ENCODE results near the gene CD84. TPM values are rescaled to one million over a fixed set of nuclear protein-coding genes. Genes with fewer than 3 reads are reported as not detected.
"Not testable (repeated sequence)": the region's sequence is repeated elsewhere in the genome, so short reads cannot be mapped to it uniquely, and the experiment has no call there.

CD84 gene, protein sequence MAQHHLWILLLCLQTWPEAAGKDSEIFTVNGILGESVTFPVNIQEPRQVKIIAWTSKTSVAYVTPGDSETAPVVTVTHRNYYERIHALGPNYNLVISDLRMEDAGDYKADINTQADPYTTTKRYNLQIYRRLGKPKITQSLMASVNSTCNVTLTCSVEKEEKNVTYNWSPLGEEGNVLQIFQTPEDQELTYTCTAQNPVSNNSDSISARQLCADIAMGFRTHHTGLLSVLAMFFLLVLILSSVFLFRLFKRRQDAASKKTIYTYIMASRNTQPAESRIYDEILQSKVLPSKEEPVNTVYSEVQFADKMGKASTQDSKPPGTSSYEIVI
- total RNA-seq (2014; rRNA removed; shearing (Covaris generic)), result not detected in 2 replicates

DNA sequence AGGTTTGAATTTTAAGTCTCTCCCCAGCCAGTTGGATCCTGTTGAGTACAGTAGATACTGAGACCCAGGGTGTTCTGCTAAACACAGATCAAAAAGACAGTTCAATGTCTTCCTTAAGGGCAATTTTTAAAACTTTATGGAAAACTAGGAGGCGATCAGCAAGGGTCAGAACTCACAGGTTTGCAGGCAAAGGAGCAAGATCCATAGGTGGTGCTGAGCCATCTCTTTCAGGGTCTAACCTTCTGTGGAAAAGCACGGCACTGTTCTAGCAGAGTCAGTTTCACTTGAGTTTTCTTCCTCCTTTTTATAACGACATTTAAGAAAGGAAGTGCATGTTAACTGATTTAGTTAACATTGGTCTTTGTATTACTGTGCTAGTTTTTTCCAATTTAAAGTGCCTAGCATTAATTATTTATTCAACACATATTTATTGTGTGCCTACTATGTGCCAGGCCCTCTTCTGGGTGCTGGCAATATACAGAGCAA lies at the start of gene CD84:
Gene CD84, minus strand, starts transcription at position 281 of the 486 bp plus-strand sequence. Its CDS starts 59 bp downstream, at position 222.
- H3K27ac ChIP-seq, result no peak within 1 kb of the TSS
- no peaks in the 10 kb centered on the region for H3K4me1 ChIP-seq (replicated peaks)
- H3K36me3 ChIP-seq, result no peaks in the 10 kb centered on the region
- no peaks in the 10 kb centered on the region for H3K9me3 ChIP-seq (replicated peaks)
- no peak within 1 kb of the TSS for H3K4me3 ChIP-seq
- H3K27me3 ChIP-seq (replicated peaks), result no peaks in the 10 kb centered on the region
- DNase-seq (ENCODE audit: low read depth in 1 of 2, low spot score in 2 of 2), result no peak

GRCh38 chr1:160628799-160629263 lies 49.5 kb upstream of the CD84 start:
- H3K27ac ChIP-seq, result no peak overlapping the region
- no peaks in the 10 kb centered on the region for H3K36me3 ChIP-seq
- H3K27me3 ChIP-seq (replicated peaks), result no peaks in the 10 kb centered on the region
- no peak for DNase-seq (ENCODE audit: low read depth in 1 of 2, low spot score in 2 of 2)
- H3K4me3 ChIP-seq, result no peak overlapping the region
- H3K9me3 ChIP-seq (replicated peaks), result no peaks in the 10 kb centered on the region
- no peaks in the 10 kb centered on the region for H3K4me1 ChIP-seq (replicated peaks)

DNA sequence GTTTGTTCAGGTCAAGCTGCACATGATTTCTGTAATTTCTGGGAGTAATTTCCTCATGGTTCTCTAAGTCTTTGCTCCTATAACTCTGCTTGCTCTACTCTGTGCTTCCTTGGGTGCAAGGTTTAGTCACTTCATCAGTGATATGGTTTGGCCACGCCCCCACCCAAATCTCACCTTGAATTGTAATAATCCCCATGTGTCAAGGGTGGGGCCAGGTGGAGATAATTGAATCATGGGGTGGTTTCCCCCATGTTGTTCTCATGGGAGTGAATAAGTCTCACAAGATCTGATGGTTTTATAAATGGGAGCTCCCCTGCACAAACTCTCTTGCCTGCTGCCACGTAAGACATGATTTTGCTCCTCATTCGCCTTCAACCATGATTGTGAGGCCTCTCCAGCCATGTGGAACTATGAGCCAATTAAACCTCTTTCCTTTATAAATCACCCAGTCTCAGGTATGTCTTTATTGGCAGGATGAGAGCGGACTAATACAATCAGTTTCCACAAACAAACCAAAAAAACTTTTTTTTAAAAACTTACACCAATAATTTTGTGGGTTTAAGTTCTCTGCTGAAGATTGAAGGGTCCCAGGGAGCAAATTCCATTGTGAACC lies 48.5 kb upstream of the CD84 start:
- not testable (repeated sequence) for H3K36me3 ChIP-seq; H3K4me3 ChIP-seq; H3K9me3 ChIP-seq (replicated peaks); H3K27me3 ChIP-seq (replicated peaks); H3K4me1 ChIP-seq (replicated peaks); DNase-seq (ENCODE audit: low read depth in 1 of 2, low spot score in 2 of 2); H3K27ac ChIP-seq

GRCh38 chr1:160626509-160627342 lies 47.4 kb upstream of the CD84 start:
- Histone ChIP-seq H3K27me3 (replicated peaks) (no peaks in the 10 kb centered on the region), H3K4me1 (replicated peaks) (no peaks in the 10 kb centered on the region), H3K27ac (no peak overlapping the region), H3K36me3 (no peaks in the 10 kb centered on the region), H3K4me3 (no peak overlapping the region), H3K9me3 (replicated peaks) (no peaks in the 10 kb centered on the region)
- DNase-seq (ENCODE audit: low read depth in 1 of 2, low spot score in 2 of 2), result no peak

DNA sequence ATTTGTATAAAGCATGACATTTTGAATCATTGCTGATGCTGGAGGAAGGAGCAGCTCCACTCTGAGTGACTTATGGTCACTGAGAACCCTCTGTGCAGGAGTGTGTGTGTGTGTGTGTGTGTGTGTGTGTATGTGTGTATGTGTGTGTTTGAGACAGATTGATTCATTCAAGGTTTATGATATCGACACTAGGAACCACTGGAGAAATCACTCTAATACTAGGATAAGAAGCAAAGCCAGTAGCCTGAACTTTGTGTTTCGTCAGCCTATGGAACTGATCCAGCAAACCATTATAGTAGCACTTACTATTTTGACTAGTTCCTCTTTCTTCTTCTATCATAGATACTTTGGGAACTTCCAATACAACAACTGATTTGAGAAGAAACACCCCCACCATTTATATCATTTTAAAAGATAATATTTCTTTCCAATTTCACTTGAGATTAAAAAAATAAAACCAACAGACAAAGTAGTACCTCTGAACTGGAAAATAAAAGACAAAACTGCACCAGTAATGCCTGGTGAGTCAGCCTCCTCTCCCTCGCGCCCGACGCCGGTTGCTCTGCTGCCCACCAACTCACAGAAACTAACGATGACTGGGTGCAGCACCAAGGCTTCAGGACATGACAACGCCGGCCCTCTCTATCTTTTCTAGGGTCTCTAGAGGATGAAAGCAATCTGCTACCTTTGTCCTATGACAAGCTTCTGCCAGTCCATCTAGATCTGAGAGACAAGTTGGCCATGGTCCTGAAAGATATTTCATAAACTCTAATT lies 46.6 kb upstream of the CD84 start:
- Histone ChIP-seq H3K27ac (no peak overlapping the region), H3K36me3 (no peaks in the 10 kb centered on the region), H3K4me3 (no peak overlapping the region), H3K27me3 (replicated peaks) (no peaks in the 10 kb centered on the region), H3K9me3 (replicated peaks) (no peaks in the 10 kb centered on the region), H3K4me1 (replicated peaks) (no peaks in the 10 kb centered on the region)
- DNase-seq (ENCODE audit: low read depth in 1 of 2, low spot score in 2 of 2), result no peak

DNA sequence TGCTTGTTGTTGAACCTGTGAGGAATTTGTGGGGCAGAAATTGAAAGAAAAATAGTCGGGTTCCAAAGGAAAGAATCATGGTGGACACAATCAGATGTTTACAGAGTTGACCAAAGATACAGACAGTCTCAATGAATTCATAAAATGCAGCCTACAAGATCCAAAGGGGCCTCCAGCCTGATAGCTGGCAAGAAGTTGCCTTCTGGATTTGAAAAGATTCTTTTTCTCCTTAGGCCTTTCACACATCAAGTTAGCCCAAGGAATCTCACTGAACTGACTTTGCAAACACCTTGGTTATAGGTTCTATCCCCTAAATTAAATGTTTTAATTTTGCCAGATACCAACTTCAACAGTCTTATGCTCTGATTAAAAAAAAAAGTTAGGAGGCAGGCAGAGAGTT lies 46.0 kb upstream of the CD84 start:
- no peak overlapping the region for H3K4me3 ChIP-seq
- H3K27ac ChIP-seq, result no peak overlapping the region
- no peaks in the 10 kb centered on the region for H3K9me3 ChIP-seq (replicated peaks)
- H3K4me1 ChIP-seq (replicated peaks), result no peaks in the 10 kb centered on the region
- H3K36me3 ChIP-seq, result no peaks in the 10 kb centered on the region
- no peak for DNase-seq (ENCODE audit: low read depth in 1 of 2, low spot score in 2 of 2)
- H3K27me3 ChIP-seq (replicated peaks), result no peaks in the 10 kb centered on the region

DNA sequence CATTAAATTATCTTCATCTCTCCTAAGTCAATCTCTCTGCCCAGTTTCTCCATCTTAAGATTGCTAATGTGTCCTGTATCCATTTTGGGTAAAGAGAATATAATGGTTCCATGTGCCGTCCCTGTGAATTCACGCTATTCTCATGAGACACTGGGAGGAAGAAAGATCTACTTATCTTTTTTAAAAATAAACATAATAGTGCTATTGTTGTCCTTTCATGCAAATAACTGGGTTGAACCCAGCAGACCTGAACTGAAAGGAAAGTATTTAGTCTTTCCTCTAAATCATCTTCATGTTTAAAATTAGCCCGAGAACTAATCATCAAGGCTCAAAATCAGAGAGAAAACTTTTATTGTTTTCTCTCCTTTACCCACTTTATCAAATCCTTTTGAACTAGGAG lies 45.2 kb upstream of the CD84 start:
- no peak overlapping the region for H3K4me3 ChIP-seq
- no peaks in the 10 kb centered on the region for H3K36me3 ChIP-seq
- no peaks in the 10 kb centered on the region for H3K4me1 ChIP-seq (replicated peaks)
- H3K27me3 ChIP-seq (replicated peaks), result no peaks in the 10 kb centered on the region
- DNase-seq (ENCODE audit: low read depth in 1 of 2, low spot score in 2 of 2), result no peak
- H3K9me3 ChIP-seq (replicated peaks), result no peaks in the 10 kb centered on the region
- H3K27ac ChIP-seq, result no peak overlapping the region

GRCh38 chr1:160623862-160624261 lies 44.6 kb upstream of the CD84 start:
- Histone ChIP-seq H3K36me3 (no peaks in the 10 kb centered on the region), H3K4me3 (no peak overlapping the region)

GRCh38 chr1:160623227-160623633 lies 43.9 kb upstream of the CD84 start:
- DNase-seq (ENCODE audit: low read depth in 1 of 2, low spot score in 2 of 2), result no peak

More at GRCh38 chr1:160623862-160624261, 44.6 kb upstream of the CD84 start:
- DNase-seq (ENCODE audit: low read depth in 1 of 2, low spot score in 2 of 2), result no peak
- H3K4me1 ChIP-seq (replicated peaks), result no peaks in the 10 kb centered on the region
- H3K9me3 ChIP-seq (replicated peaks), result no peaks in the 10 kb centered on the region
- H3K27ac ChIP-seq, result no peak overlapping the region
- no peaks in the 10 kb centered on the region for H3K27me3 ChIP-seq (replicated peaks)

DNA sequence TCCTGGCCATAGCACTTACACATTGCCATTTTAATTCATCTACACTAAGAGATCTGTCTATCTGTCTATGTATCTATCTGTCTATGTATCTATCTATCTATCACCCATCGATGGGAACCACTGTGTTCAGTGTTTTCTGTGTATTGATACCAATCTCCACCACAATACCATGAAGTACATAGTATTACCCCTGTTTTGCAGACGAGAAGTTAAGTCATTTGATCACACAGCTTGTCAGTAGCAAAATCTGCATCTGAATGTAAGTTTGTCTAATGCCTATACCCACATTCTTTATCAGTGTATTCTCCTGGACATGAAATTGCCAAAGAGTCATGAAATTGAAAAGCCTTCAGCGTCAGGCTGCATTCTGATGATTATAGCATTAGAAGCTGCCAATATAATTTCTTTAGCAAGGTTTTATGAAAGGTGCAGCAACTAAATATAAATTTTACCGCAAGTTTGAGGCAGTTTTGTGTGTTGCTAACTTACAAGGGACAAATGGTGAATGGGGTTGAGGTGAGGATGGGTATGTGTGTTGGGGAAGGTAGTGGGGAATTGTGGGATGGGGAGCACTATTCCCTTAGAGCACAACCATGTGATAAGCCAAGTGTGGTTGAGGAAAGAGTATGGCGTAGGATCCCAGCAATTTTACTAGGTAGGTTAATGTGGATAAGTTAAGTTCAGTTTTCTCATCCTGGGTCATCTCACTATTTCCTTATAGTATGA lies 43.4 kb upstream of the CD84 start:
- no peak overlapping the region for H3K4me3 ChIP-seq
- DNase-seq (ENCODE audit: low read depth in 1 of 2, low spot score in 2 of 2), result no peak
- H3K27ac ChIP-seq, result no peak overlapping the region
- no peaks in the 10 kb centered on the region for H3K27me3 ChIP-seq (replicated peaks)
- H3K4me1 ChIP-seq (replicated peaks), result no peaks in the 10 kb centered on the region
- no peaks in the 10 kb centered on the region for H3K36me3 ChIP-seq
- no peaks in the 10 kb centered on the region for H3K9me3 ChIP-seq (replicated peaks)

More at GRCh38 chr1:160623227-160623633, 43.9 kb upstream of the CD84 start:
- Histone ChIP-seq H3K9me3 (replicated peaks) (no peaks in the 10 kb centered on the region), H3K27ac (no peak overlapping the region), H3K27me3 (replicated peaks) (no peaks in the 10 kb centered on the region), H3K4me1 (replicated peaks) (no peaks in the 10 kb centered on the region), H3K36me3 (no peaks in the 10 kb centered on the region), H3K4me3 (no peak overlapping the region)

- H3K9me3 ChIP-seq (replicated peaks), result no peaks in the 10 kb centered on the region
- no peak for DNase-seq (ENCODE audit: low read depth in 1 of 2, low spot score in 2 of 2)
- no peaks in the 10 kb centered on the region for H3K36me3 ChIP-seq
- H3K4me3 ChIP-seq, result no peak overlapping the region
- H3K27ac ChIP-seq, result no peak overlapping the region
- H3K4me1 ChIP-seq (replicated peaks), result no peaks in the 10 kb centered on the region
- no peaks in the 10 kb centered on the region for H3K27me3 ChIP-seq (replicated peaks)
These were observed 42.5 kb upstream of the CD84 start for GRCh38 chr1:160621633-160622413.

GRCh38 chr1:160620942-160621632 lies 41.8 kb upstream of the CD84 start:
- Histone ChIP-seq H3K9me3 (replicated peaks) (no peaks in the 10 kb centered on the region), H3K27me3 (replicated peaks) (peaks cover 3% of the 10 kb centered on the region; the same call in 1 of the 2 replicates), H3K36me3 (no peaks in the 10 kb centered on the region), H3K4me1 (replicated peaks) (no peaks in the 10 kb centered on the region), H3K27ac (no peak overlapping the region), H3K4me3 (no peak overlapping the region)
- no peak for DNase-seq (ENCODE audit: low read depth in 1 of 2, low spot score in 2 of 2)
